Immature natural killer cell (primary cell): ENCODE measurements around the gene PKP4. TPM values are rescaled to one million over a fixed set of nuclear protein-coding genes. Genes with fewer than 3 reads are reported as not detected.
A peak's percentile ranks its signal among the peaks of the same experiment; 100 is the strongest.

Experiments used
- DNase-seq, 3 donors: peaks; one replicate each; pipeline ENCODE4 v3.0.0; 2022; ENCODE audit warnings: mixed read lengths in 1 of 3
- H3K27ac Mint-ChIP-seq, 6 donors: one replicate each; pipeline ENCODE4 v1.8.0; 2020; ENCODE audit warnings: mixed read lengths in 6 of 6, mild to moderate bottlenecking in 5 of 6, inconsistent platforms in 4 of 6, moderate library complexity in 3 of 6
- H3K27me3 Mint-ChIP-seq, 3 donors: one replicate each; pipeline ENCODE4 v1.8.0; 2020 to 2021; ENCODE audit warnings: low read depth in 3 of 3, mild to moderate bottlenecking in 3 of 3, mixed read lengths in 3 of 3, moderate library complexity in 3 of 3, inconsistent platforms in 1 of 3
- H3K36me3 Mint-ChIP-seq, 3 donors: one replicate each; pipeline ENCODE4 v1.8.0; 2020; ENCODE audit warnings: mixed read lengths in 3 of 3, inconsistent platforms in 2 of 3, mild to moderate bottlenecking in 2 of 3
- H3K4me1 Mint-ChIP-seq, 2 donors: one replicate each; pipeline ENCODE4 v1.8.0; 2020; ENCODE audit warnings: inconsistent platforms in 2 of 2, mild to moderate bottlenecking in 2 of 2, mixed read lengths in 2 of 2, moderate library complexity in 1 of 2
- H3K4me3 Mint-ChIP-seq, 5 donors: one replicate each; pipeline ENCODE4 v1.8.0; 2020; ENCODE audit warnings: mild to moderate bottlenecking in 5 of 5, mixed read lengths in 5 of 5, inconsistent platforms in 3 of 5, moderate library complexity in 3 of 5
- H3K9me3 Mint-ChIP-seq, 6 donors: one replicate each; pipeline ENCODE4 v1.8.0; 2020; ENCODE audit warnings: mild to moderate bottlenecking in 6 of 6, mixed read lengths in 6 of 6, inconsistent platforms in 4 of 6, moderate library complexity in 3 of 6
- polyA plus RNA-seq, 3 donors: library from polyadenylated mRNA; unstranded; fragments of 300-500 nt; fragmentation: Illumina TruSeq; gene quantifications; one replicate each; pipeline ENCODE4 v1.2.3, GENCODE V29; 2021

Gene PKP4
- polyA plus RNA-seq, 3 donors from 2014 or later: 0.13 to 1.7 (median 0.47) TPM

DNA sequence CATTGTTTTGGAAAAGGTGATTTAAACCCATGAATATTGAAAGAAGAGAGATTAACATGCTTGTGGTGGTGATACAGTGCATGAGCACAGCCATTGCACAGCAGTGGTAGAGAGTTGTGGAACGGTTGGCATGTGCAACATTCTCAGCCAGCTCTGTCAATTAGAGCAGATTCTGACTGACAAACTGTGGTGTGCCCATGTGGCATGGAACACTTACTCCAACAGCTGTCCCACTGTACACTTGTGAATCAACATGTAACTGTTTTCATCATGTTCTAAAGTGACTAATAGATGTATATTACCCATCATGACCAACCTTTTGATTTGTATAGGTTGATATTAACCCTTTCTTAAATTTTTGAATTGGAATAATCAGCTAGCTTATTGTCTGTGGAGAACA, 55.6 kb downstream of the PKP4 start:
- H3K4me1 Mint-ChIP-seq: no peaks in the 10 kb centered on the region
- no peaks in the 10 kb centered on the region for H3K9me3 Mint-ChIP-seq
- no peak overlapping the region for H3K27ac Mint-ChIP-seq
- no peak overlapping the region for H3K4me3 Mint-ChIP-seq
- DNase-seq: no peak
- peaks cover 0 to 2% (median 2%) of the 10 kb centered on the region in 3 donors for H3K27me3 Mint-ChIP-seq
- H3K36me3 Mint-ChIP-seq: no peaks in the 10 kb centered on the region

- no peaks in the 10 kb centered on the region for H3K36me3 Mint-ChIP-seq
- peaks cover 0 to 2% (median 2%) of the 10 kb centered on the region in 3 donors for H3K27me3 Mint-ChIP-seq
- DNase-seq: no peak
- no peak overlapping the region for H3K4me3 Mint-ChIP-seq
- H3K4me1 Mint-ChIP-seq: no peaks in the 10 kb centered on the region
- H3K9me3 Mint-ChIP-seq: no peaks in the 10 kb centered on the region
- no peak overlapping the region for H3K27ac Mint-ChIP-seq
Observed at GRCh38 chr2:158513841-158514240, 57.1 kb downstream of the PKP4 start.

DNA sequence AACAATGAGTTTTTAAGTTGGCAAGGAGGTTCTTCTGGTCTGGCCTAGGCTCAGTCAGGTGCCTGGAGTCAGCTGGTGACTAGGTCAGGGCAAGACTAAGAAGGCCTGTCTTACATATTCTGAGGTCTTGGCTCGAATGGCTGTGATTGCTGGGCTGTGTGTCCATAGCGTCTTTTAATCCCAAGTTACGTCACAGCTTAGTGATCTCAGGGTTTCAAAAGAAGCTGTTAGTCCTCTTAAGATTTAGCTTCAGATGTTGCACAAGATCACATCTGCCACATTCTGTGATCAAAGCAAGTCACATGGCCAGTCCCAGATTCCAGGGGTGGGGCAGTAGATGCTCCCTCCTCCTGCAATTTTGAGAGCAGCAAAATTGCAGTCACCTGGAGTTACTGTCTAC, 61.3 kb downstream of the PKP4 start:
- Mint-ChIP-seq H3K9me3 (peaks cover 0 to 3% (median 0%) of the 10 kb centered on the region in 6 donors), H3K4me1 (no peaks in the 10 kb centered on the region), H3K27me3 (peaks cover 0 to 2% (median 0%) of the 10 kb centered on the region in 3 donors), H3K27ac (no peak overlapping the region), H3K36me3 (peaks cover 0 to 6% (median 0%) of the 10 kb centered on the region in 3 donors), H3K4me3 (no peak overlapping the region)
- no peak for DNase-seq

- H3K27ac Mint-ChIP-seq: no peak overlapping the region
- H3K36me3 Mint-ChIP-seq: peaks cover 0 to 6% (median 0%) of the 10 kb centered on the region in 3 donors
- peaks cover 0 to 2% (median 0%) of the 10 kb centered on the region in 3 donors for H3K27me3 Mint-ChIP-seq
- H3K4me1 Mint-ChIP-seq: no peaks in the 10 kb centered on the region
- peaks cover 0 to 3% (median 0%) of the 10 kb centered on the region in 6 donors for H3K9me3 Mint-ChIP-seq
- DNase-seq: no peak
- no peak overlapping the region for H3K4me3 Mint-ChIP-seq
Observed at GRCh38 chr2:158519481-158519880, 62.7 kb downstream of the PKP4 start.

- H3K4me1 Mint-ChIP-seq: no peaks in the 10 kb centered on the region
- no peaks in the 10 kb centered on the region for H3K9me3 Mint-ChIP-seq
- DNase-seq: no peak
- H3K27ac Mint-ChIP-seq: no peak overlapping the region
- H3K27me3 Mint-ChIP-seq: no peaks in the 10 kb centered on the region
- H3K4me3 Mint-ChIP-seq: no peak overlapping the region
- no peaks in the 10 kb centered on the region for H3K36me3 Mint-ChIP-seq
Observed at GRCh38 chr2:158529379-158530259, 72.9 kb downstream of the PKP4 start.

DNA sequence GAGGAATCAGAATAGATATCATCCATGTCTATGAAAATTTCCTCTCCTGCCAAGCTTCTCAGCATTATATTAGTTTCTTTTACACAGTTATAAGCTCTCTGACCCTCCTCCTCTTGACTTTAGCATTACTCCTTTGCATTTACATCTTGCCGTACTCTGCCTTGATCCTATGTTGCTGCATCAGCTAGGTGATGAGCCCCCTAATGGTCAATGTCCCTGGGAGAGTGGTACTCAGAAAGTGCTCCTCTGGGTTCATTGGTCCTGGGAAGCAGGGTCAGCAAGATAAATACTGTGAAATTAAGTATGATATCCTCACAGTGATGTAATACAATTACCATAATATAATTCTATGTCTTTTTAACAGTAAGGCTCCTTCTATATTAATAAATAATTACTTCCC, 74.1 kb downstream of the PKP4 start:
- Mint-ChIP-seq H3K9me3 (no peaks in the 10 kb centered on the region), H3K27me3 (no peaks in the 10 kb centered on the region), H3K4me1 (no peaks in the 10 kb centered on the region), H3K36me3 (no peaks in the 10 kb centered on the region), H3K4me3 (no peak overlapping the region), H3K27ac (no peak overlapping the region)
- DNase-seq: no peak

DNA sequence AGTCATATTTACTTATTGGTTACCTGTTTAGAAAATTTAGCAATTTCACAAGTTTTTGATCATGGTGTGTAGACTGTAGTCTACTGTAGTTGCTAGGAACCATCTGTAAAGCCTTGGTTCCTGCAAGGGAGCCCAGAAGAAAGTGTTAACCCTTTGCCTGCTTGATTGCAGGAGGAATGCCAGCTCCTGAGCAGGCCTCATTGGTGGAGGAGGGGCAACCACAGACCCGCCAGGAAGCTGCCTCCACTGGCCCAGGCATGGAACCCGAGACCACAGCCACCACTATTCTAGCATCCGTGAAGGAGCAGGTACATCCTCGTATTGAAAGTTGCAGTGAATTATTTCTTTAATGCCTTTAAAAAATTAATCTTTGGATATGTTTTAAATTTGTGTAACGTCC, 76.3 kb downstream of the PKP4 start:
- no peak overlapping the region for H3K27ac Mint-ChIP-seq

DNA sequence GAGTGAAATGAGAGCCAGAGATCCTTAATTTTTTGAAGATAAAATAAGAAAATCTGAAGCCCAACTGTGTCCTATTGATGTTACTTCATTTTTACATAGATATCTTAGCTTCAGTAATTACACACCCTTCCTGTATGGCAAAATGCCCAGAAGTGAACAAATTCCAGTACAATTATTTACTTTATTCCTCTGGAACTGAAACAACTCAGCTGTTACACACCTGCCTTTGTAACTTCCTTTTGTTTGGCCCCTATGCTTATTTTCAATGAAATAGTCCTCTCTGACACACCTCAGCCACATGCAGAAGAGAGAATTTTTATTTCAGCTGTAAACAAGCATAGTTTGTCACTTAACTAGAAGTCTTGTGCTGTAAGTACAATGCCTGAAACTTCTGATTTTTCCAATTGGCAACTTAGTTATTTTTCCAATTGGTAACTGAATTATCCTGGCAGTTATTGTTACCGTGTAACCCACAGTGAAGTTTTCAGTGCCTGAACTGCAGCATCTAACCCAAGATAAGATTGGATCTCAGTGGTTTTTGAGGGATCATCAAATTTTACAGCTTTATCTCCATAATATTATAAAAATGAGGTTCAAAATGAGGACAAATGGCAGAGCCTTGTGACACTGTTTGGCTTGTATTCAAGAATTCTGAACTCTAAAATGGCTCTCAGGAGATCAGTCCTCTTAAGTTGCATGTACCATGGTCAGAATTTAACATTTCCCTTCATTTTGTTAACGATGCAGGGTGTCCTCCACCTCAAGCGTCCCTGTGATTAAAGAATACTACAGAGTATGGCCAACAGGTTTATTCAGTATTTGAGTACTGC, 82.6 kb downstream of the PKP4 start:
- no peak overlapping the region for H3K27ac Mint-ChIP-seq
- H3K9me3 Mint-ChIP-seq: no peaks in the 10 kb centered on the region
- H3K36me3 Mint-ChIP-seq: peaks cover 0 to 3% (median 3%) of the 10 kb centered on the region in 3 donors
- DNase-seq: no peak
- no peaks in the 10 kb centered on the region for H3K4me1 Mint-ChIP-seq
- H3K27me3 Mint-ChIP-seq: no peaks in the 10 kb centered on the region
- H3K4me3 Mint-ChIP-seq: no peak overlapping the region

More for the DNA sequence above, 76.3 kb downstream of the PKP4 start:
- Mint-ChIP-seq H3K4me3 (no peak overlapping the region), H3K27me3 (no peaks in the 10 kb centered on the region), H3K36me3 (peaks cover 0 to 2% (median under 1%) of the 10 kb centered on the region in 3 donors), H3K9me3 (no peaks in the 10 kb centered on the region), H3K4me1 (no peaks in the 10 kb centered on the region)
- DNase-seq: no peak

DNA sequence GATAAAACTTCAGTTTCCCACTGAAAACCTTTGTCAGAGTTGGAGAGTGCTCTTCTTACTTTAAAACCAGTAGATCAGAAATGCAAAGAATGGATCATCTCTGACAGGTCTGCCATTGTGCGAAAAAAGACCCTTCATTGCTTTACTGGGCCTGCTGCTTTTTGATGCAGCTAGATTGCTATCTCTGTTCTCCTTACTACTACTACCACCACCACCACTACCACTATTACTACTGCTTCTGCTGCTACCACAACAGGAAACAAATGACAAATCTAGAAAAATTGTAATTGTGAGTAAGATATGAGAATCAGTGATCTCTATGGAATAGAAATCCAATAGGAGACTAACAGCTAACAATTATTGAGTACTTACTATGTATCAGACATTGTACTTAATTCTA, 85.8 kb downstream of the PKP4 start:
- no peaks in the 10 kb centered on the region for H3K9me3 Mint-ChIP-seq
- H3K36me3 Mint-ChIP-seq: peaks cover 0 to 3% (median 3%) of the 10 kb centered on the region in 3 donors
- H3K4me3 Mint-ChIP-seq: no peak overlapping the region
- H3K27ac Mint-ChIP-seq: no peak overlapping the region
- H3K27me3 Mint-ChIP-seq: peaks cover 0 to 2% (median 0%) of the 10 kb centered on the region in 3 donors
- peaks cover 14 to 16% of the 10 kb centered on the region in 2 donors for H3K4me1 Mint-ChIP-seq
- no peak for DNase-seq

GRCh38 chr2:158543957-158544356, 87.2 kb downstream of the PKP4 start:
- Mint-ChIP-seq H3K27me3 (peaks cover 0 to 2% (median 0%) of the 10 kb centered on the region in 3 donors), H3K9me3 (no peaks in the 10 kb centered on the region), H3K27ac (no peak overlapping the region), H3K4me1 (peaks cover 14 to 17% of the 10 kb centered on the region in 2 donors), H3K4me3 (no peak overlapping the region), H3K36me3 (peaks cover 0 to 3% (median 0%) of the 10 kb centered on the region in 3 donors)
- DNase-seq: no peak

GRCh38 chr2:158544998-158545397, 88.2 kb downstream of the PKP4 start:
- DNase-seq: no peak
- Mint-ChIP-seq H3K4me3 (no peak overlapping the region), H3K4me1 (peaks cover 14 to 17% of the 10 kb centered on the region in 2 donors), H3K36me3 (peaks cover 0 to 5% (median 0%) of the 10 kb centered on the region in 3 donors), H3K27me3 (peaks cover 0 to 2% (median 0%) of the 10 kb centered on the region in 3 donors), H3K9me3 (no peaks in the 10 kb centered on the region), H3K27ac (no peak overlapping the region)

GRCh38 chr2:158546412-158547144, 89.8 kb downstream of the PKP4 start:
- Mint-ChIP-seq H3K4me3 (peak overlapping the region in 4 of 5 donors; percentile 1 to 25 (median 11)), H3K27me3 (peaks cover 0 to 2% (median 0%) of the 10 kb centered on the region in 3 donors), H3K27ac (peak overlapping the region; percentile 37 to 88 (median 76)), H3K9me3 (no peaks in the 10 kb centered on the region), H3K4me1 (peaks cover 14 to 17% of the 10 kb centered on the region in 2 donors), H3K36me3 (peaks cover 0 to 5% (median 0%) of the 10 kb centered on the region in 3 donors)
- peak in 2 of 3 donors; percentile 1 to 2 for DNase-seq

- DNase-seq: no peak
- H3K9me3 Mint-ChIP-seq: no peaks in the 10 kb centered on the region
- peaks cover 0 to 5% (median 0%) of the 10 kb centered on the region in 3 donors for H3K36me3 Mint-ChIP-seq
- no peaks in the 10 kb centered on the region for H3K4me1 Mint-ChIP-seq
- no peak overlapping the region for H3K4me3 Mint-ChIP-seq
- H3K27ac Mint-ChIP-seq: no peak overlapping the region
- no peaks in the 10 kb centered on the region for H3K27me3 Mint-ChIP-seq
Observed at GRCh38 chr2:158553257-158553656, 96.5 kb downstream of the PKP4 start.
